Activated naive CD8-positive, alpha-beta T cell treated with anti-CD3 and anti-CD28 coated beads, Interleukin-2, amount 10 ng/mL, durations not matched to agents 7 days and 5 days (primary cell): Measurements from ENCODE around the gene KLK3. TPM values are rescaled to one million over a fixed set of nuclear protein-coding genes. Genes with fewer than 3 reads are reported as not detected.

Experiments used
- ATAC-seq: fragments of 150-1000 bp; cut with Tn5 transposase; one replicate; pipeline ENCODE4 v1.10.0; 2021; ENCODE audit warnings: low read depth, moderate library complexity
- POLR2A ChIA-PET: fragments of 350-600 bp; sonication (Branson Sonifier 250); formaldehyde crosslinking; loops from one replicate; lab custom pipeline; 2021; ENCODE audit warnings: antibody characterized with exemption; lab: Charles Lee
- DNase-seq: peaks from one replicate; pipeline ENCODE4 v3.0.0; 2021
- H3K27ac Mint-ChIP-seq: one replicate; pipeline ENCODE4 v1.8.0; 2022; ENCODE audit warnings: mild to moderate bottlenecking, mixed read lengths
- H3K27me3 Mint-ChIP-seq: one replicate; pipeline ENCODE4 v1.8.0; 2022; ENCODE audit warnings: mild to moderate bottlenecking, moderate library complexity, mixed read lengths
- H3K36me3 Mint-ChIP-seq: one replicate; pipeline ENCODE4 v1.8.0; 2021; ENCODE audit warnings: mild to moderate bottlenecking, mixed read lengths
- H3K4me1 Mint-ChIP-seq: one replicate; pipeline ENCODE4 v1.8.0; 2021; ENCODE audit warnings: mixed read lengths
- H3K4me3 Mint-ChIP-seq: one replicate; pipeline ENCODE4 v1.8.0; 2022; ENCODE audit warnings: mild to moderate bottlenecking, moderate library complexity, mixed read lengths
- H3K9me3 Mint-ChIP-seq: one replicate; pipeline ENCODE4 v1.8.0; 2021; ENCODE audit warnings: mixed read lengths
- total RNA-seq, 2 experiments: library from RNA; stranded (reverse); gene quantifications; one replicate each; pipeline ENCODE4 v1.2.3, GENCODE V29; 2021

The KLK3 gene
- total RNA-seq, 2 experiments from 2014 or later: not detected

DNA sequence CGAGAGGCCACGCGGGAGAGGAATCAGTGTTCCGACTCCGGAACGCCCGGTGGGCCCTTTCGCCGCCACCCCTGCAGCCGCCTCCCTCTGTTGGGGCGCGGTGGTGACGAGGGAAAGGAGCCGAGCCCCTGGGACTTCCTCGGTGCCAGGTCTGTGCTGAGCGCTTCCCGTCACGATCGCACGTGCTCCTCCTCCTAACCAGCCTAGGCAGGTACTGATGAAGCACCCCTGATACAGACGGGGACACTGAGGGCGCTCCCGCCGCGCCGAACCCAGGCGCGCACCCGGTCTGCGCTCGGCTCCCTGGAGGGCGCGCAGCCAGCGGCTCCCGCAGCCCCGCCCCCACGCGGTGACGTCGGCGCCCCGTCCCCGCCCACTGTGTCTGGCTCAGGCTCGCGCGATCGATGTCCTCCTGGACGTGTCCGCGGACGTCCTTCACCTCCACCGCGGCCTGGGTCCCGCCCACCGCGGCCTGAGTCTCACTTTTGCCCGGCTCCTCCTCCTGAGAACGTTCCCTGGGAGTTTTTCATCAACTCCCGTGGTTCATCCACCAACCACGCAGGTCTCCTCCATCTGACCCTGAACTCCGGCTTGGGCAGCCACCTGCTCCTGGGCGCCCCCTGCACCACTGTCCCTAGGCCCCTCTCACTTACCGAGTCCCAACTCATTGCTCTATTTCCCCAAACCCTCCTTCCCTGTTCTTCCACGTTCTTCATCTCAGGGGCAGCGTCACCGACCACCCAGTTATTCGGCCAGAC, 18.8 kb upstream of the KLK3 start:
- POLR2A ChIA-PET: interaction anchor here (1.1 kb wide), 1 partner anchor 31 kb away, joined by 3 read pairs; no protein-coding TSS in a partner anchor
- peak; percentile 90 for DNase-seq
- H3K4me3 Mint-ChIP-seq: peak overlapping the region; percentile 83
- peak; percentile 86 for ATAC-seq
- peaks cover 11% of the 10 kb centered on the region for H3K4me1 Mint-ChIP-seq
- H3K9me3 Mint-ChIP-seq: no peaks in the 10 kb centered on the region
- H3K27me3 Mint-ChIP-seq: peaks cover 32% of the 10 kb centered on the region
- peak overlapping the region; percentile 42 for H3K27ac Mint-ChIP-seq
- H3K36me3 Mint-ChIP-seq: no peaks in the 10 kb centered on the region

DNA sequence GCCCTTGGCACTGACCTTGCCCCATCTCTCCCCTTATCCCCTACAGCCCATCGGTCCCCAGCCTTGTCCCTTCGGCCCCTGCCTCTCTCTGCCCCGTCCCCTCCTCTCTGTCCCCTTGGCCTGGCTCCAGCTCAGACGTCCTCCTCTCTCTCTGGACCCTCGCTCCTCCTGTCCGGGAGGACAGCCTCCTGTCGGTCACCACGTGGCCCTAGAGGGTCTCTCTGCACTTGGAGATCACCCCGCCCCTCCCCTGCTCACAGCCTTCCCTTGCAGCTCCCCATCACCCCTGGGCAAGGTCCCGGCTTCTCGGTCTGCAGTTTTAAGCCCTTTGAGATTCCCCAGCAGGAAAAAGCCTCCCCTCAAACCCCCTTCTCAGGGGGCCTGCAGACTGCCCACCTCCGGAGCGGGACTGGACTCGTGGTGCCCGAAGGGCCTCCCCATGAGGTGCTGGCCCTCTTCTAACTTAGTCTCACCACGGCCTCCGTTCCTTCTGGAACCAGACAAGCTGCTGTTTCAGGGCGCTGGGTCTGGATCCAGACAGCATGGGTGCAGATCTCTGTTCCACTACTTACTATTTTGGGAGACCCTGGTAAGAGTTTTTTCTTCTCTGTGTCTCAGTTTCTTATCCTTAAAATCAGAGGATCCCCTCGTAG, 18.0 kb upstream of the KLK3 start:
- ATAC-seq: no peak
- peaks cover 29% of the 10 kb centered on the region for H3K27me3 Mint-ChIP-seq
- no peak overlapping the region for H3K27ac Mint-ChIP-seq

DNA sequence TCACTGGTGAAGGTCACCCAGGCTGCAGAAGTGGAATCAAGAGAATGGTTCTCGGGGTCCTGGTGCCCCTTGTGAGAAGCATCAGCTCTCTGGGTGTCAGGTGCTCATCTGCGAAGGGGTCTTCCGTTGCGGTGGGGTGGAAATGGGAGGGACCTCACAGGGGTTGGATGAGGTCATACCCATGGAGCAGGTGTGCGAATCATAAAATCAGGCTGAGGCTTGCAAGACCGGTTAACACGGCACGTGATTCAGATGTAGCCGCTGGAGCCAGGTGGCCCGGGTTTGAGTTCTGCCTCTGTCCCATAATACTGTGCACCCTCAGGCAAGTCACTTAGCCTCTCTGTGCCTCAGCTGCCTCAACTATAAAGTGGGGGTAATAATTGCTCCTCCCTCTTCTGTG, 17.4 kb upstream of the KLK3 start:
- Mint-ChIP-seq H3K27me3 (peaks cover 29% of the 10 kb centered on the region), H3K27ac (no peak overlapping the region), H3K36me3 (no peaks in the 10 kb centered on the region), H3K4me3 (no peak overlapping the region), H3K4me1 (peaks cover 11% of the 10 kb centered on the region), H3K9me3 (no peaks in the 10 kb centered on the region)
- no peak for ATAC-seq
- POLR2A ChIA-PET: interaction anchor here (0.9 kb wide), 1 partner anchor 32 kb away, joined by 3 read pairs; no protein-coding TSS in a partner anchor
- DNase-seq: no peak

More for the DNA sequence above, 18.0 kb upstream of the KLK3 start:
- Mint-ChIP-seq H3K9me3 (no peaks in the 10 kb centered on the region), H3K4me3 (peak overlapping the region; percentile 83), H3K4me1 (peaks cover 11% of the 10 kb centered on the region), H3K36me3 (no peaks in the 10 kb centered on the region)
- no peak for DNase-seq
- POLR2A ChIA-PET: interaction anchor here (0.9 kb wide), 1 partner anchor 32 kb away, joined by 3 read pairs; no protein-coding TSS in a partner anchor

GRCh38 chr19:50838239-50838638, 16.5 kb upstream of the KLK3 start:
- H3K4me3 Mint-ChIP-seq: no peak overlapping the region
- no peak overlapping the region for H3K27ac Mint-ChIP-seq
- H3K4me1 Mint-ChIP-seq: peaks cover 11% of the 10 kb centered on the region
- DNase-seq (no peak), ATAC-seq (no peak)
- no peaks in the 10 kb centered on the region for H3K9me3 Mint-ChIP-seq
- POLR2A ChIA-PET: no interaction called here
- peaks cover 27% of the 10 kb centered on the region for H3K27me3 Mint-ChIP-seq
- no peaks in the 10 kb centered on the region for H3K36me3 Mint-ChIP-seq

DNA sequence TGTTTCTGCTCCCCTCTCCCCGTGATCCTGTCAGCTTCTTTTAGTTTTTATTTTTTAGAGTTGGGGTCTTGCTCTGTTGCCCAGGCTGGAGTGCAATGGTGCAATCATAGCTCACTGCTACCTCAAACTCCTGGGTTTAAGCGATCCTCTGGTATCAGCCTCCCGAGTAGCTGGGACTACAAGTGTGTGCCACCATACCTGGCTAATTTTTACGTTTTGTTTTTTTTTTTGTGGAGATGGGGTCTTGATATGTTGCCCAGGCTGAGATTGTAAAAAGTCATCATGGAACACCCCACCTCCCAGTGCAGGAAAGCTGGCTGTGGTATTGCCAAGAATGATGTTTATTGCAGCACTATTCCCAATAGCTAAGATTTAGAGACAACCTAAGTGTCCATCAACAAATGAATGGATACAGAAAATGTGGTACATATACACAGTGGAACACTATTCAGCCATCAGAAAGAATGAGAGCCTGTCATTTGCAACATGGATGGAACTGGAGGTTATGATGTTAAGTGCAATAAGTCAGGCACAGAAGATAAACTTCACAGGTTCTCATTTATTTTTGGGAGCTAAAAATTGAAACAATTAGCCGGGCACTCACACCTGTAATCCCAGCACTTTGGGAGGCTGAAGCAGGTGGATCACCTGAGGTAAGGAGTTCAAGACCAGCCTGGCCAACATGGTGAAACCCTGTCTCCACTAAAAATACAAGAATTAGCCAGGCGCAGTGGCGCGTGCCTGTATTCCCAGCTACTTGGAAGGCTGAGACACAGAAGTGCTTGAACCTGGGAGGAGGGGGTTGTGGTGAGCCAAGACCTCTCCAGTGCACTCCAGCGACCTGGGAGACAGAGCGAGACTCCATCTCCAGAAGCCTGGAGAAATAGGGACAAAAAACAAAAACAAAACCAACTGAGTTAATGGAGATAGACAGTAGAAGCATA, 14.7 kb upstream of the KLK3 start:
- ATAC-seq (no peak), DNase-seq (no peak)
- H3K4me1 Mint-ChIP-seq: peaks cover 11% of the 10 kb centered on the region
- no peaks in the 10 kb centered on the region for H3K9me3 Mint-ChIP-seq
- POLR2A ChIA-PET: no interaction called here
- no peaks in the 10 kb centered on the region for H3K36me3 Mint-ChIP-seq
- no peak overlapping the region for H3K4me3 Mint-ChIP-seq
- H3K27me3 Mint-ChIP-seq: peaks cover 35% of the 10 kb centered on the region
- no peak overlapping the region for H3K27ac Mint-ChIP-seq

DNA sequence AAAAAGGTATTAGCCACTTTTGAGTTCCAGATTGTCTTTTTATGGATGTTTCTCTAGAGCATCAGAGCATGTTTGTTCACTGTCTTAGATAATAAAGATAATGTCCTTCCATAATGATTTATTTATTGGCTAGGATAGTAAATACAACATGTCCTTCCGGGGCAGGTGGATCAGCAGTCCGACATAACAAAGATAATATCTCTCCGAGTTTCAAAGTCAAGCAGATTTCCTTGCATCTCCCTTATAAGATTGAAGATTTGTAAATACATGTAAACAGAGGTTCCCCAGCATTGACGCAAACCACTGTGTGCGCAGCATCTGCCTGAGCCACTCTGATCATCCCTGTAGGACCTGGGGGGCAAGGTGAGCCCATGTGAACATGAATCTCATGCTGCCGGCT, 12.6 kb upstream of the KLK3 start:
- Mint-ChIP-seq H3K4me1 (peaks cover 4% of the 10 kb centered on the region), H3K27ac (no peak overlapping the region), H3K36me3 (no peaks in the 10 kb centered on the region), H3K27me3 (peaks cover 30% of the 10 kb centered on the region), H3K4me3 (no peak overlapping the region), H3K9me3 (no peaks in the 10 kb centered on the region)
- ATAC-seq (no peak), DNase-seq (no peak)
- POLR2A ChIA-PET: no interaction called here

GRCh38 chr19:50843205-50843604, 11.5 kb upstream of the KLK3 start:
- DNase-seq: no peak
- ATAC-seq: no peak
- Mint-ChIP-seq H3K4me3 (no peak overlapping the region), H3K27me3 (peaks cover 26% of the 10 kb centered on the region), H3K27ac (no peak overlapping the region), H3K9me3 (no peaks in the 10 kb centered on the region), H3K4me1 (peaks cover 2% of the 10 kb centered on the region), H3K36me3 (no peaks in the 10 kb centered on the region)
- POLR2A ChIA-PET: no interaction called here

- Mint-ChIP-seq H3K27me3 (peaks cover 23% of the 10 kb centered on the region), H3K9me3 (no peaks in the 10 kb centered on the region), H3K4me3 (no peak overlapping the region), H3K27ac (no peak overlapping the region), H3K36me3 (no peaks in the 10 kb centered on the region), H3K4me1 (no peaks in the 10 kb centered on the region)
- DNase-seq: no peak
- no peak for ATAC-seq
- POLR2A ChIA-PET: no interaction called here
These were observed 11.0 kb upstream of the KLK3 start for GRCh38 chr19:50843701-50844221.

DNA sequence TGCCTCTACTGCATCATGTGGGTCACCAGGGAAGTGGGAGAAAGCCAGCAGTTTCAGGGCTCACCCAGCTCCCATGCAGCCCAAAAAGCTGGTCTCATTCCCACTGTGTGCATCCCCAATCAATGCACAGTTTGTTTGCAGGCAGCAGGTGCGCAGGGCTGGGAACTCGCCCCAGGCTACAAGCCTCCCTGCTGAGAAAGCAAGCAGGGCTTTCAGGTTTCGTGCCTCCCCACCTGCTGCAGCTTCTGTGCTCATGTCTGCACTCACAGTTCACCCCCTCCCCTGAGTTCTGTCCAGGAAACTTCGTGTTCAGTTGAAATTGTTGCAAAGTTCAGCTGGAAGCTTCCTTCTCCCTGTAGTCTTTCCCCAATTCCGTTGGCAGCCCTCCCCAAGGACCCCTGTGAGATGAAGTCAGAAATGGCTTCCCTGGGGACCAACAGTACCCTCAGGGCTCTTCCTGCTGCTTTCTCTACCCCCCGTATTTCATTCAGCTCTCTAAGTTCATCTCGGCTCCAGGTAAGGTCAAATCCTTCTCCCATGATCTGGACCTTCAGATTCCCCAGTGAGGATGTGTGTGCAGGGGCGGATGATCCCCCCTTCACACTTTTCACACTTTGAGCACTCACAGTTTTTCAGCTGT, 10.3 kb upstream of the KLK3 start:
- no peaks in the 10 kb centered on the region for H3K9me3 Mint-ChIP-seq
- POLR2A ChIA-PET: no interaction called here
- no peak overlapping the region for H3K27ac Mint-ChIP-seq
- ATAC-seq (no peak), DNase-seq (no peak)
- H3K27me3 Mint-ChIP-seq: peaks cover 23% of the 10 kb centered on the region
- no peak overlapping the region for H3K4me3 Mint-ChIP-seq
- no peaks in the 10 kb centered on the region for H3K36me3 Mint-ChIP-seq
- no peaks in the 10 kb centered on the region for H3K4me1 Mint-ChIP-seq

DNA sequence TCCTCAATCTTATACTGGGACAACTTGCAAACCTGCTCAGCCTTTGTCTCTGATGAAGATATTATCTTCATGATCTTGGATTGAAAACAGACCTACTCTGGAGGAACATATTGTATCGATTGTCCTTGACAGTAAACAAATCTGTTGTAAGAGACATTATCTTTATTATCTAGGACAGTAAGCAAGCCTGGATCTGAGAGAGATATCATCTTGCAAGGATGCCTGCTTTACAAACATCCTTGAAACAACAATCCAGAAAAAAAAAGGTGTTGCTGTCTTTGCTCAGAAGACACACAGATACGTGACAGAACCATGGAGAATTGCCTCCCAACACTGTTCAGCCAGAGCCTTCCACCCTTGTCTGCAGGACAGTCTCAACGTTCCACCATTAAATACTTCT, 4.0 kb upstream of the KLK3 start:
- POLR2A ChIA-PET: no interaction called here
- Mint-ChIP-seq H3K27me3 (peaks cover 22% of the 10 kb centered on the region), H3K36me3 (no peaks in the 10 kb centered on the region), H3K27ac (no peak overlapping the region), H3K4me3 (no peak overlapping the region), H3K9me3 (no peaks in the 10 kb centered on the region), H3K4me1 (no peaks in the 10 kb centered on the region)
- ATAC-seq: no peak
- DNase-seq: no peak

DNA sequence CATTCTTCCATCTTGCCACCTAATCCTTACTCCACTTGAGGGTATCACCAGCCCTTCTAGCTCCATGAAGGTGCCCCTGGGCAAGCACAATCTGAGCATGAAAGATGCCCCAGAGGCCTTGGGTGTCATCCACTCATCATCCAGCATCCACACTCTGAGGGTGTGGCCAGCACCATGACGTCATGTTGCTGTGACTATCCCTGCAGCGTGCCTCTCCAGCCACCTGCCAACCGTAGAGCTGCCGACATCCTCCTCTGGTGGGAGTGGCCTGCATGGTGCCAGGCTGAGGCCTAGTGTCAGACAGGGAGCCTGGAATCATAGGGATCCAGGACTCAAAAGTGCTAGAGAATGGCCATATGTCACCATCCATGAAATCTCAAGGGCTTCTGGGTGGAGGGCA, 3.1 kb upstream of the KLK3 start:
- H3K27ac Mint-ChIP-seq: no peak overlapping the region
- no peaks in the 10 kb centered on the region for H3K36me3 Mint-ChIP-seq
- peaks cover 15% of the 10 kb centered on the region for H3K27me3 Mint-ChIP-seq
- no peaks in the 10 kb centered on the region for H3K4me1 Mint-ChIP-seq
- DNase-seq (no peak), ATAC-seq (no peak)
- H3K9me3 Mint-ChIP-seq: no peaks in the 10 kb centered on the region
- H3K4me3 Mint-ChIP-seq: no peak overlapping the region
- POLR2A ChIA-PET: no interaction called here

- no peak overlapping the region for H3K27ac Mint-ChIP-seq
- H3K36me3 Mint-ChIP-seq: no peaks in the 10 kb centered on the region
- no peaks in the 10 kb centered on the region for H3K4me1 Mint-ChIP-seq
- H3K27me3 Mint-ChIP-seq: peaks cover 31% of the 10 kb centered on the region
- POLR2A ChIA-PET: no interaction called here
- DNase-seq (no peak), ATAC-seq (no peak)
- no peak overlapping the region for H3K4me3 Mint-ChIP-seq
- H3K9me3 Mint-ChIP-seq: peaks cover 2% of the 10 kb centered on the region
These were observed 2.7 kb downstream of the KLK3 start for GRCh38 chr19:50857366-50857765.

- no peaks in the 10 kb centered on the region for H3K36me3 Mint-ChIP-seq
- peaks cover 36% of the 10 kb centered on the region for H3K27me3 Mint-ChIP-seq
- H3K4me3 Mint-ChIP-seq: no peak overlapping the region
- H3K9me3 Mint-ChIP-seq: peaks cover 2% of the 10 kb centered on the region
- H3K27ac Mint-ChIP-seq: no peak overlapping the region
- no peak for ATAC-seq
- DNase-seq: no peak
- no peaks in the 10 kb centered on the region for H3K4me1 Mint-ChIP-seq
- POLR2A ChIA-PET: no interaction called here
These were observed 4.2 kb downstream of the KLK3 start for GRCh38 chr19:50858886-50859285.
